SK-N-SH (cell line): ENCODE measurements around the gene TRHDE. TPM values are rescaled to one million over a fixed set of nuclear protein-coding genes. Genes with fewer than 3 reads are reported as not detected.

Source experiments
- CTCF ChIA-PET: fragments of 300-600, 350-600 bp; formaldehyde crosslinking; extraction: SDS; loops from one replicate; lab custom pipeline; 2021; lab: Yijun Ruan, JAX
- POLR2A ChIA-PET: fragments of 350-600 bp; sonication (Branson Sonifier 250); formaldehyde crosslinking; extraction: SDS; loops from one replicate; lab custom pipeline; 2020; ENCODE audit warnings: antibody characterized with exemption, inconsistent platforms; lab: Yijun Ruan, JAX
- DNase-seq: peaks from one replicate; pipeline ENCODE4 v3.0.0; 2012
- H2AFZ ChIP-seq: fragments of 200-600 bp; sonication (generic); 2 replicates; pipeline ENCODE4 v1.8.1; 2016; ENCODE audit warnings: antibody characterized with exemption, mild to moderate bottlenecking, low read depth
- H3F3A ChIP-seq: fragments of 200-600 bp; sonication (generic); replicated peaks from 2 replicates; pipeline ENCODE3; 2016; ENCODE audit warnings: antibody characterized with exemption, mild to moderate bottlenecking; ENCODE audit not compliant: insufficient read depth
- H3K27ac ChIP-seq, 2 experiments: fragments of 200-500 bp in 1 of 2; fragments of 200-600 bp in 1 of 2; sonication (Bioruptor generic) in 1 of 2; sonication (generic), shearing (Covaris generic) in 1 of 2; 2 replicates each; pipeline versions ENCODE4 v1.5.1 to v1.6.1; 2014 to 2016; ENCODE audit warnings: low read depth in 2 of 2, inconsistent platforms in 1 of 2, low read length in 1 of 2, mild to moderate bottlenecking in 1 of 2, mixed read lengths in 1 of 2
- H3K27me3 ChIP-seq: fragments of 200-600 bp; sonication (generic), shearing (Covaris generic); 2 replicates; pipeline ENCODE4 v1.6.1; 2016; ENCODE audit warnings: mixed run types; ENCODE audit not compliant: insufficient read depth
- H3K36me3 ChIP-seq, 2 experiments: fragments of 200-500 bp in 1 of 2; fragments of 200-600 bp in 1 of 2; sonication (Bioruptor generic) in 1 of 2; sonication (generic) in 1 of 2; replicated peaks in 1 of 2; 2 replicates each; pipeline versions ENCODE3 to v1.5.1; 2014 to 2016; ENCODE audit warnings: low read length in 1 of 2, mild to moderate bottlenecking in 1 of 2; ENCODE audit not compliant: insufficient read depth in 2 of 2, control insufficient read depth in 1 of 2
- H3K4me1 ChIP-seq, 2 experiments: fragments of 200-500 bp in 1 of 2; fragments of 200-600 bp in 1 of 2; sonication (Bioruptor generic) in 1 of 2; sonication (generic), shearing (Covaris generic) in 1 of 2; 2 replicates each; pipeline versions ENCODE4 v1.5.1 to v1.6.1; 2014 to 2016; ENCODE audit warnings: low read depth in 1 of 2, low read length in 1 of 2, mixed run types in 1 of 2; ENCODE audit not compliant: insufficient read depth in 2 of 2, control insufficient read depth in 1 of 2
- H3K4me2 ChIP-seq: fragments of 200-600 bp; sonication (generic), shearing (Covaris generic); 2 replicates; pipeline ENCODE4 v1.6.1; 2017; ENCODE audit warnings: mixed run types
- H3K4me3 ChIP-seq, 2 experiments: fragments of 200-500 bp in 1 of 2; fragments of 200-600 bp in 1 of 2; sonication (Bioruptor generic) in 1 of 2; sonication (generic), shearing (Covaris generic) in 1 of 2; 2 replicates each; pipeline versions ENCODE4 v1.5.1 to v1.8.1; 2014 to 2016; ENCODE audit warnings: low read depth in 2 of 2, inconsistent platforms in 1 of 2, low read length in 1 of 2, mild to moderate bottlenecking in 1 of 2, mixed read lengths in 1 of 2, moderate library complexity in 1 of 2
- H3K79me2 ChIP-seq: fragments of 200-600 bp; sonication (generic); 2 replicates; pipeline ENCODE4 v1.8.1; 2017; ENCODE audit warnings: mild to moderate bottlenecking; ENCODE audit not compliant: insufficient read depth
- H3K9ac ChIP-seq: fragments of 200-600 bp; sonication (generic); 2 replicates; pipeline ENCODE4 v1.6.1; 2017; ENCODE audit warnings: mixed run types
- H3K9me2 ChIP-seq: fragments of 200-600 bp; sonication (generic); 2 replicates; pipeline ENCODE4 v1.6.1; 2017; ENCODE audit warnings: mixed run types
- H3K9me3 ChIP-seq: fragments of 200-600 bp; sonication (generic); 2 replicates; pipeline ENCODE4 v1.6.1; 2017; ENCODE audit warnings: mixed run types, mild to moderate bottlenecking, moderate library complexity
- H4K20me1 ChIP-seq: fragments of 200-600 bp; sonication (generic); 2 replicates; pipeline ENCODE4 v1.6.1; 2017; ENCODE audit warnings: mild to moderate bottlenecking, mixed run types; ENCODE audit not compliant: insufficient read depth
- CHD2 ChIP-seq: fragments of 150-350 bp; IDR thresholded peaks from 2 replicates; pipeline ENCODE4 v1.6.1; 2018; ENCODE audit warnings: low read length; ENCODE audit not compliant: partially characterized antibody
- EP300 ChIP-seq, 2 experiments: IDR thresholded peaks; 2 replicates each; pipeline versions ENCODE4 v1.4.0 to v1.6.1; 2012; ENCODE audit warnings: borderline replicate concordance in 1 of 2, low read depth in 1 of 2, low read length in 1 of 2
- EZH2phosphoT487 ChIP-seq: fragments of 200-600 bp; sonication (generic); IDR thresholded peaks from 2 replicates; pipeline ENCODE4 v1.6.1; 2017; ENCODE audit warnings: low read depth, mixed run types, mild to moderate bottlenecking, antibody characterized with exemption, moderate library complexity, borderline replicate concordance
- FOSL2 ChIP-seq: IDR thresholded peaks from 2 replicates; pipeline ENCODE4 v1.4.0; 2012; ENCODE audit warnings: low read depth, mild to moderate bottlenecking, moderate library complexity, borderline replicate concordance
- FOXM1 ChIP-seq: IDR thresholded peaks from 2 replicates; pipeline ENCODE4 v1.4.0; 2012; ENCODE audit warnings: low read depth, mild to moderate bottlenecking
- MEF2A ChIP-seq: IDR thresholded peaks from 2 replicates; pipeline ENCODE4 v1.4.0; 2012; ENCODE audit warnings: low read depth, borderline replicate concordance
- MXI1 ChIP-seq: IDR thresholded peaks from 2 replicates; pipeline ENCODE4 v1.6.1; 2012; ENCODE audit warnings: mild to moderate bottlenecking, low read depth, low read length, improper control_type of control experiment
- PBX3 ChIP-seq: IDR thresholded peaks from 2 replicates; pipeline ENCODE4; 2012
- POLR2AphosphoS5 ChIP-seq: IDR thresholded peaks from 2 replicates; pipeline ENCODE4 v1.6.1; 2012; ENCODE audit warnings: low read depth, low read length
- RAD21 ChIP-seq: IDR thresholded peaks from 2 replicates; pipeline ENCODE4 v1.6.1; 2012; ENCODE audit warnings: mild to moderate bottlenecking, low read length
- RCOR1 ChIP-seq: fragments of 150-350 bp; IDR thresholded peaks from 2 replicates; pipeline ENCODE4 v1.6.1; 2017; ENCODE audit warnings: antibody characterized with exemption, low read length
- RFX5 ChIP-seq: IDR thresholded peaks from 2 replicates; pipeline ENCODE4 v1.6.1; 2012; ENCODE audit warnings: mild to moderate bottlenecking, improper control_type of control experiment, low read length
- RXRA ChIP-seq: IDR thresholded peaks from 2 replicates; pipeline ENCODE4 v1.4.0; 2012; ENCODE audit warnings: low read depth, mild to moderate bottlenecking, borderline replicate concordance
- SMC3 ChIP-seq: IDR thresholded peaks from 2 replicates; pipeline ENCODE4 v1.6.1; 2012; ENCODE audit warnings: low read depth, low read length, improper control_type of control experiment
- TEAD4 ChIP-seq: IDR thresholded peaks from 2 replicates; pipeline ENCODE4 v1.4.0; 2012; ENCODE audit warnings: mild to moderate bottlenecking, borderline replicate concordance; ENCODE audit not compliant: insufficient read depth
- YY1 ChIP-seq: IDR thresholded peaks from 2 replicates; pipeline ENCODE4 v1.4.0; 2012; ENCODE audit warnings: low read depth, mild to moderate bottlenecking
- ZBTB33 ChIP-seq: IDR thresholded peaks from 2 replicates; pipeline ENCODE4 v1.4.0; 2012; ENCODE audit warnings: low read depth, borderline replicate concordance
- WGBS: methylation state at CpG from one replicate; pipeline ENCODE4 v1.1.6; 2017; ENCODE audit warnings: low lambda C conversion rate; 5-methylcytosine and 5-hydroxymethylcytosine counted together
- polyA plus RNA-seq, 3 experiments: library from polyadenylated mRNA; depleted of rRNA; stranded (reverse); fragments of >200 nt; gene quantifications; 2 replicates each; pipeline ENCODE4 v1.2.3, GENCODE V29; 2012
- TF ChIP-seq, protein P1 (sequence below): fragments of 150-350 bp; IDR thresholded peaks from 2 replicates; pipeline ENCODE4 v1.6.1; 2017; ENCODE audit warnings: antibody characterized with exemption, low read length, low read depth, borderline replicate concordance
- TF ChIP-seq, protein P2 (sequence below): fragments of 200-600 bp; sonication (generic); IDR thresholded peaks from 2 replicates; pipeline ENCODE4 v1.6.1; 2017; ENCODE audit warnings: antibody characterized with exemption, mild to moderate bottlenecking, moderate library complexity

The TRHDE gene
- polyA plus RNA-seq, 1 of the 3 experiments (the other 2 are of a cell fraction), result 0.46 TPM

GRCh38 chr12:72605975-72606374 is 333.8 kb downstream of the TRHDE start:
- no peaks in the 10 kb centered on the region for H3K9me2 ChIP-seq
- 5% methylated on average over 2 of the region's 2 CpGs for WGBS
- ChIA-PET CTCF (interaction anchor here (1.1 kb wide), 1 partner anchor 10 kb away, joined by 3 read pairs; no protein-coding TSS in a partner anchor), POLR2A (no interaction called here)
- no peaks in the 10 kb centered on the region for H3F3A ChIP-seq
- no peak overlapping the region for H3K27ac ChIP-seq
- TF ChIP-seq, protein P1, sequence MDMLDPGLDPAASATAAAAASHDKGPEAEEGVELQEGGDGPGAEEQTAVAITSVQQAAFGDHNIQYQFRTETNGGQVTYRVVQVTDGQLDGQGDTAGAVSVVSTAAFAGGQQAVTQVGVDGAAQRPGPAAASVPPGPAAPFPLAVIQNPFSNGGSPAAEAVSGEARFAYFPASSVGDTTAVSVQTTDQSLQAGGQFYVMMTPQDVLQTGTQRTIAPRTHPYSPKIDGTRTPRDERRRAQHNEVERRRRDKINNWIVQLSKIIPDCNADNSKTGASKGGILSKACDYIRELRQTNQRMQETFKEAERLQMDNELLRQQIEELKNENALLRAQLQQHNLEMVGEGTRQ, result no peak
- TF ChIP-seq, protein P2, sequence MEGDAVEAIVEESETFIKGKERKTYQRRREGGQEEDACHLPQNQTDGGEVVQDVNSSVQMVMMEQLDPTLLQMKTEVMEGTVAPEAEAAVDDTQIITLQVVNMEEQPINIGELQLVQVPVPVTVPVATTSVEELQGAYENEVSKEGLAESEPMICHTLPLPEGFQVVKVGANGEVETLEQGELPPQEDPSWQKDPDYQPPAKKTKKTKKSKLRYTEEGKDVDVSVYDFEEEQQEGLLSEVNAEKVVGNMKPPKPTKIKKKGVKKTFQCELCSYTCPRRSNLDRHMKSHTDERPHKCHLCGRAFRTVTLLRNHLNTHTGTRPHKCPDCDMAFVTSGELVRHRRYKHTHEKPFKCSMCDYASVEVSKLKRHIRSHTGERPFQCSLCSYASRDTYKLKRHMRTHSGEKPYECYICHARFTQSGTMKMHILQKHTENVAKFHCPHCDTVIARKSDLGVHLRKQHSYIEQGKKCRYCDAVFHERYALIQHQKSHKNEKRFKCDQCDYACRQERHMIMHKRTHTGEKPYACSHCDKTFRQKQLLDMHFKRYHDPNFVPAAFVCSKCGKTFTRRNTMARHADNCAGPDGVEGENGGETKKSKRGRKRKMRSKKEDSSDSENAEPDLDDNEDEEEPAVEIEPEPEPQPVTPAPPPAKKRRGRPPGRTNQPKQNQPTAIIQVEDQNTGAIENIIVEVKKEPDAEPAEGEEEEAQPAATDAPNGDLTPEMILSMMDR, result no peak
- TF ChIP-seq RCOR1 (no peak), PBX3 (no peak)
- H3K4me1 ChIP-seq, result no peaks in the 10 kb centered on the region
- DNase-seq, result no peak
- H4K20me1 ChIP-seq, result no peaks in the 10 kb centered on the region
- no peak overlapping the region for H2AFZ ChIP-seq
- no peaks in the 10 kb centered on the region for H3K9me3 ChIP-seq
- H3K27me3 ChIP-seq, result no peaks in the 10 kb centered on the region
- no peak overlapping the region for H3K9ac ChIP-seq
- H3K79me2 ChIP-seq, result no peaks in the 10 kb centered on the region
- H3K4me3 ChIP-seq, result no peak overlapping the region
- H3K4me2 ChIP-seq, result no peak overlapping the region
- no peaks in the 10 kb centered on the region for H3K36me3 ChIP-seq

DNA sequence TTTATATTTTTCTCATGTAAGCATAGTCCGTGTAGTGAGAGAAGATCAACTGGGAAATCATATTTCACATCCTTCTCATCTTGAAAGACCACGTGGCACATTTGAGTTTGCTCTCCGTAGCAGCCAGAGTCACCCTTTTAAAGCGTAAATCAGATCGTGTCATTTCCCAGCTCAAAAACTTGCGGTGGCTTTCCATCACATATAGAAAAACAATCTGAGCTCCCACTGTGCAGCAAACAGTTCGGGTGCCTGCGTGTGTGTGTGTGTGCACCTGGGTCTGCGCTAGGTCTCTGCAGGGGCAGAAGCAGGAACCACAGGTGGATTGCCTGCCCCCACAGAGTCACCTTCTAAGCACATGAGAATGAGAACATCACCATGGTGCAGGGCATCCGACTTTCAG is 338.2 kb downstream of the TRHDE start:
- no peak for DNase-seq
- Histone ChIP-seq H3K9me3 (no peaks in the 10 kb centered on the region), H2AFZ (no peak overlapping the region), H3F3A (no peaks in the 10 kb centered on the region), H3K27me3 (no peaks in the 10 kb centered on the region), H3K4me1 (no peaks in the 10 kb centered on the region; a peak in 1 of 4 replicates), H3K79me2 (no peaks in the 10 kb centered on the region), H3K9ac (no peak overlapping the region), H4K20me1 (no peaks in the 10 kb centered on the region), H3K27ac (no peak overlapping the region), H3K4me2 (no peak overlapping the region), H3K9me2 (no peaks in the 10 kb centered on the region), H3K36me3 (no peaks in the 10 kb centered on the region), H3K4me3 (no peak overlapping the region)
- 40% methylated on average over 10 of the region's 10 CpGs for WGBS
- CTCF ChIA-PET, result interaction anchor here (1.7 kb wide), 1 partner anchor 15 kb away, joined by 5 read pairs; no protein-coding TSS in a partner anchor
- POLR2A ChIA-PET, result no interaction called here
- no peak for TF ChIP-seq ZBTB33
- TF ChIP-seq YY1, result no peak
- TF ChIP-seq, protein P2, result no peak
- no peak for TF ChIP-seq SMC3
- no peak for TF ChIP-seq RXRA
- TF ChIP-seq RFX5, result no peak
- TF ChIP-seq MEF2A, result no peak
- no peak for TF ChIP-seq FOXM1
- no peak for TF ChIP-seq MXI1
- TF ChIP-seq EZH2phosphoT487, result no peak
- TF ChIP-seq TEAD4, result no peak
- no peak for TF ChIP-seq FOSL2
- no peak for TF ChIP-seq EP300 (IDR thresholded peaks at IDR 0.05; ENCODE audit: borderline replicate concordance in 1 of 2, low read depth in 1 of 2, low read length in 1 of 2)
- no peak for TF ChIP-seq POLR2AphosphoS5
- no peak for TF ChIP-seq RAD21
- no peak for TF ChIP-seq CHD2
